Gastroesophageal sphincter (tissue), 3 donors: ENCODE data around the gene IL6ST.

ENCODE experiments used
- EP300 ChIP-seq: sonication (generic); formaldehyde crosslinking; IDR thresholded peaks from one replicate; pipeline ENCODE4 v1.6.1; 2017; ENCODE audit warnings: antibody characterized with exemption, mild to moderate bottlenecking
- POLR2A ChIP-seq, 2 donors: fragments of 450-650 bp; IDR thresholded peaks; one replicate each; pipeline ENCODE4 v1.6.1; 2017; ENCODE audit warnings: antibody characterized with exemption in 2 of 2, mild to moderate bottlenecking in 2 of 2, moderate library complexity in 1 of 2
- POLR2AphosphoS5 ChIP-seq: sonication (generic); formaldehyde crosslinking; IDR thresholded peaks from one replicate; pipeline ENCODE4 v1.6.1; 2017; ENCODE audit warnings: antibody characterized with exemption
- TF ChIP-seq, protein P1 (sequence below), 4 experiments: fragments of 200-600 bp in 2 of 4; fragments of 450-650 bp in 2 of 4; sonication (generic) in 1 of 4; IDR thresholded peaks; one replicate each; pipeline ENCODE4 v1.5.1; 2017 to 2019; ENCODE audit warnings: antibody characterized with exemption in 4 of 4, mild to moderate bottlenecking in 2 of 4, moderate library complexity in 2 of 4

DNA sequence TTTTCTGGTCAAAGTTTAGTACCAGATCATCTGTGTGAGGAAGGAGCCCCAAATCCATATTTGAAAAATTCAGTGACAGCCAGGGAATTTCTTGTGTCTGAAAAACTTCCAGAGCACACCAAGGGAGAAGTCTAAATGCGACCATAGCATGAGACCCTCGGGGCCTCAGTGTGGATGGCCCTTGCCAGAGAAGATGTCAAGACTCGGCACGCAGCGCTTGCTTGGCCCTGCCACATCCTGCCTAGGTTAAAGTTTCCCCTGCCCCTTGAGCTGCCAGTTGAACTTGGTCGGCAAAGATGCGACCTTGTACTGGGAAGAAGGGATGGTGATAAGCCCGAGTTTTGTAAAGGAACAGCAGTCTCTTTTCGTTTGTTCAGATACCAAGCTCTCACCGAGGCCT lies 77.8 kb downstream of the IL6ST start:
- TF ChIP-seq, protein P1, sequence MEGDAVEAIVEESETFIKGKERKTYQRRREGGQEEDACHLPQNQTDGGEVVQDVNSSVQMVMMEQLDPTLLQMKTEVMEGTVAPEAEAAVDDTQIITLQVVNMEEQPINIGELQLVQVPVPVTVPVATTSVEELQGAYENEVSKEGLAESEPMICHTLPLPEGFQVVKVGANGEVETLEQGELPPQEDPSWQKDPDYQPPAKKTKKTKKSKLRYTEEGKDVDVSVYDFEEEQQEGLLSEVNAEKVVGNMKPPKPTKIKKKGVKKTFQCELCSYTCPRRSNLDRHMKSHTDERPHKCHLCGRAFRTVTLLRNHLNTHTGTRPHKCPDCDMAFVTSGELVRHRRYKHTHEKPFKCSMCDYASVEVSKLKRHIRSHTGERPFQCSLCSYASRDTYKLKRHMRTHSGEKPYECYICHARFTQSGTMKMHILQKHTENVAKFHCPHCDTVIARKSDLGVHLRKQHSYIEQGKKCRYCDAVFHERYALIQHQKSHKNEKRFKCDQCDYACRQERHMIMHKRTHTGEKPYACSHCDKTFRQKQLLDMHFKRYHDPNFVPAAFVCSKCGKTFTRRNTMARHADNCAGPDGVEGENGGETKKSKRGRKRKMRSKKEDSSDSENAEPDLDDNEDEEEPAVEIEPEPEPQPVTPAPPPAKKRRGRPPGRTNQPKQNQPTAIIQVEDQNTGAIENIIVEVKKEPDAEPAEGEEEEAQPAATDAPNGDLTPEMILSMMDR (IDR thresholded peaks at IDR 0.05), result no peak
- no peak for TF ChIP-seq POLR2AphosphoS5
- TF ChIP-seq EP300, result no peak
- no peak for TF ChIP-seq POLR2A (IDR thresholded peaks at IDR 0.05)
